DMS53 treated with DMSO at 0.1 percent for 48 hours (cell line): Measurements from ENCODE around the gene RBL1.
"Not testable (repeated sequence)": the region's sequence is repeated elsewhere in the genome, so short reads cannot be mapped to it uniquely, and the experiment has no call there.

Experiments used
- DNase-seq: peaks from one replicate; lab custom pipeline; 2025; ENCODE audit not compliant: unreplicated experiment; lab: John Stamatoyannopoulos, UW

Gene RBL1

DNA sequence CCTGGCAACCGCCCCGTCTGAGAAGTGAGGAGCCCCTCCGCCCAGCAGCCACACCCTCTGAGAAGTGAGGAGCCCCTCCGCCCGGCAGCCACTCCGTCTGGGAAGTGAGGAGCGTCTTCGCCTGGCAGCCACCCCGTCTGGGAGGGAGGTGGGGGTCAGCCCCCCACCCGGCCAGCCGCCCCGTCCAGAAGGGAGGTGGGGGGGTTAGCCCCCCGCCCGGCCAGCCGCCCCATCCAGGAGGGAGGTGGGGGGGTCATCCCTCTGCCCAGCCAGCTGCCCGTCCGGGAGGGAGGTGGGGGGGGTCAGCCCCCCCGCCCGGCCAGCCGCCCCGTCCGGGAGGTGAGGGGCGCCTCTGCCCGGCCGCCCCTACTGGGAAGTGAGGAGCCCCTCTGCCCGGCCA is 95.6 kb downstream of the RBL1 start:
- DNase-seq = not testable (repeated sequence)

- no peak for DNase-seq
Measured at GRCh38 chr20:36998652-36999051, 97.1 kb downstream of the RBL1 start.

GRCh38 chr20:36997121-36997520 is 98.7 kb downstream of the RBL1 start:
- DNase-seq = no peak

GRCh38 chr20:36994221-36994620 is 101.6 kb downstream of the RBL1 start:
- not testable (repeated sequence) for DNase-seq

- no peak for DNase-seq
Measured at GRCh38 chr20:36992802-36993334, 102.9 kb downstream of the RBL1 start.

DNA sequence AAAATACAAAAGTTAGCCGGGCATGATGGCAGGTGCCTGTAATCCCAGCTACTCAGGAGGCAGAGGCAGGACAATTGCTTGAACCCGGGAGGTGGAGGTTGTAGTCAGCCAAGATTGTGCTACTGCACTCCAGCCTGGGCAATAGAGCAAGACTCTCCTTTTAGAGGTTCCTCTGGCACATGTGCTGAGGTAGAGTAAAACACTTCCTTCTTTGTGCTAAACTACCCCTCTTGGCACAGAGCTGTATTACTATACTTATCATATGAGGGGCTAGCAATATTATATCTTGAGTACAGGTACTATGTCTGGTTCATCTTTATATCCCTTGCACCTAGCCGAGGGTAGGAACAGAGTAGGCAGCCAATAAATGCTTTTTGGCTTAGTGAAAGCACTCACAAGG is 104.1 kb downstream of the RBL1 start:
- DNase-seq = no peak

GRCh38 chr20:36989797-36990196 is 106.0 kb downstream of the RBL1 start:
- DNase-seq = no peak

- peak; percentile 3 for DNase-seq
Measured at GRCh38 chr20:36988494-36988966, 107.3 kb downstream of the RBL1 start.

DNA sequence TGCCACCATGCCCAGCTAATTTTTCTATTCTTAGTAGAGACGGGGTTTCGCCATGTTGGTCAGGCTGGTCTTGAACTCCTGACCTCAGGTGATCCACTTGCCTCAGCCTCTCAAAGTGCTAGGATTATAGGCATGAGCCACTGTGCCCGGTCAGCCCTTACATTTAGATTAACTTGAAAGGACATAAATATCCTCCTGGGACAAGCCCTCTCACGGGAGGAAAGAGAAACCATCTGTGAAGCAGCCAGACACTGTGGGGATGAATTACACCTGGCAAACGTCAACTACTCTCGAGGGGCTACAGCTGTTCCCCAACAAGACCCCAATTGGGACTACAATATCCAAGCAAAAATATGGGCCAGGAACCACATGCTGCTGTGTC is 111.5 kb downstream of the RBL1 start:
- DNase-seq = no peak

- no peak for DNase-seq
Measured at GRCh38 chr20:36975099-36975818, 120.5 kb downstream of the RBL1 start.

DNA sequence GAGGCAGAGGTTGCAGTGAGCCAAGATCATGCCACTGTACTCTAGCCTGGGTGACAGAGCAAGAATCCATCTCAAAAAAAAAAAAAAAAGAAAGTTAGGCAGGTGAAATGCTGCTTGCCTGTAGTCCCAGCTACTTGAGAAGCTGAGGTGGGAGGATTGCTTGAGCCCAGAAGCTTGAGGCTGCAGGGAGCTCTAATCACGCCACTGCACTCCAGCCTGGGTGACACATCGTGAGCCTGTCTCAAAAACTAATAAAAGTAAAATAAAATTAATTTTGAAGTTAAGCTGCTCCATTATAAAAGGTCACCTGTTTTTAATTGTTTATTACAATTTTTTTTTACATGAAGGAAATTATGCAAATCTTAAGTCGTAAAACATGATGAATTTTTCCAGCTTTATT is 121.1 kb downstream of the RBL1 start:
- DNase-seq = no peak

- DNase-seq = no peak
Measured at GRCh38 chr20:36971103-36971502, 124.7 kb downstream of the RBL1 start.

DNA sequence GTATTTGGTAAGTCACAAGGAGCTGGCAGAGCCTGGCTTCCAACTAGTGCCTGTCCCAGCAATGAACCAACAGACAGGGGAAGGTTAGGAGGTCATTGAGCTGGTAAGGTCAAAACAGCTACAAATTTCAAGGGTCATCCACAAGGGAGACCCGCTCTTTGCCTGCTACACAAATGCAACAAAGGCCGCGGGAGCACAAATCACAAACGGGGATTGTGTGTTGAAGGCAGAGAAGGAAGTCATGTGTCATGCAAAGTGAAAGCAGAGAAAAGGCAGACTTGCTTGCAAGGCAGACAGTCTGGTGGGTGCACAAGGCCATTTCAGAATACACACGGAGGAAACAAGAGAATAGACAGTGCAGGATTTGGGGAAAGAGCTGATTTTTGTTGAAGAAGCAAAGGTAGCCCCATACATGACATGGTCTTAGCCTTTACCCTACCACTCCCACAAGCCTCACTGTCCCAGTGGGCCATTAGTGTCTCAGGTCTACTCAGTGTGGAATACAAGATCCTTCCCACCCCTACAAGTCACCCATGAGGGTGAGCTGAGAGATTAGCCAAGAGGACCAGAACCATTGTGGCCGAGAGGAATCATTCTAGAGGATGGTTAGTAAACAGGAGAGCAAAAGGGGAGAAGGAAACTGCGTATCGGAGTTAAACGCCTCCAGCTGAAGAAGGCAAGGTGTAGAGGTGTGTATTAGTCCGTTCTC is 126.2 kb downstream of the RBL1 start:
- no peak for DNase-seq

GRCh38 chr20:36969051-36969450 is 126.7 kb downstream of the RBL1 start:
- no peak for DNase-seq

GRCh38 chr20:36967636-36968035 is 128.2 kb downstream of the RBL1 start:
- DNase-seq = no peak

GRCh38 chr20:36966965-36967364 is 128.8 kb downstream of the RBL1 start:
- DNase-seq = not testable (repeated sequence)

- DNase-seq = not testable (repeated sequence)
Measured at GRCh38 chr20:36962354-36962941, 133.3 kb downstream of the RBL1 start.

DNA sequence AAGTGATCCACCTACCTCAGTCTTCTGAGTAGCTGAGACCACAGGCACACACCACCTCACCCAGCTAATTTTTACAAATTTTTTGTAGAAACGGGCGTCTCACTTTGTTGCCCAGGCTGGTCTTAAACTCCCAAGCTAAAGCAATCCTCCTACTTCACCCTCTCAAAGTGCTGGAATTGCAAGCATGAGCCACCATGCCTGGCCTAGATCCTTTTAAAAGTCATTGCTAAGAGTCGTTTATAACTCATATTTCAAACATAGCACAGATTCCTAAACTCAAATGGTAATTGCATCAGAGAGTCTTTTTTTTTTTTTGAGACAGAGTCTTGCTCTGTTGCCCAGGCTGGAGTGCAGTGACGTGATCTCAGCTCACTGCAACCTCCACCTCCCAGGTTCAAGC is 136.6 kb downstream of the RBL1 start:
- no peak for DNase-seq

DNA sequence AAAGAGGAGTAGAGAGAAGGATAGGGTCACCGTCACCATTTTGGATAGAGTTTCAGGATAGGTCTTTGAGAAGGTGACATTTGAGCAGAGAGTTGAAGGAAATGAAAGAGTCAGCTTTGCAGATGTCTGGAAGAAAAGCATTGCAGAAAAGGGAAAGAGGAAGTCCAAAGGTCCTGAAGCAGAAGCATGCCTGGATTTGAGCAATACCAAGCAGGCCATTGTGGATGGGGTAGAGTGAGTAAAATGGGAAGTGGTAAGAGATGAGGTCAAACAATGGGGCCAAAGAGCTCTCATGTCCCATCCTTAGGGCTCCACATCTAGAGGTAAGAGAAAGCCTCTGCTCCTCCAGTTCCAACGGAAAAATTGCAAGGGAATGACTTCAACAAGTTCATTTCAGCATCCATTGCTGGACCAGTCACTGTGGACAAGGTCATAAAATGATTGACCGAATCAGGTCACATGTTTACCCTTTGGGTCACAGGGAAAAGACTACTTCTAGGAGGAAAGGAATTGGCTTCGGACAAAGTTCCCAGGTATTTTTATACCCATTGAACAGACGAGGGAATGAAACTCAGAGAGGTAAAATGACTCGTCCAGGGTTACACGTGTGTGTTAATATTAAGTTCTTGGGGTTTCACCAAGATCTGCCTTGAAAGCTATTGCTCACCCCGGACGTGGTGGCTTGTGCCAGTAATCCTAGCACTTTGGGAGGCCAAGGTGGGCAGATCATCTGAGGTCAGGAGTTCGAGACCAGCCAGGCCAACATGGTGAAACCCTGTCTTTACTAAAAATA is 137.7 kb downstream of the RBL1 start:
- no peak for DNase-seq

DNA sequence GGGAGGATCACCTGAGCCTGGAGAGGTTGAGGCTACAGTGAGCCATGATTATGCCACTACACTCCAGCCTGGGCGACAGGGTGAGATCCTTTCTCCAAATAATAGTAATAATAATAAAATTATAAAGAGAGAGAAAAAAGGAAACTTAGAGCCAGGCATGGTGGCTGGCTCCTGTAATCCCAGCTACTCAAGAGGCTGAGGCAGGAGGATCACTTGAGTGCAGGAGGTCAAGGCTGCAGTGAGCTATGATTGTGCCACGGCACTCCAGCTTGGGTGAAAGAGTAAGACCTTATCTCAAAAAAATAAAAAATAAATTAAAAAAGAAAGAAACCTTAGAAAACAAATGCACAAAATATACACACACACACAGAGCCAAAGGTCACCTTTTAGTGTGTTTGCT is 139.1 kb downstream of the RBL1 start:
- no peak for DNase-seq

DNA sequence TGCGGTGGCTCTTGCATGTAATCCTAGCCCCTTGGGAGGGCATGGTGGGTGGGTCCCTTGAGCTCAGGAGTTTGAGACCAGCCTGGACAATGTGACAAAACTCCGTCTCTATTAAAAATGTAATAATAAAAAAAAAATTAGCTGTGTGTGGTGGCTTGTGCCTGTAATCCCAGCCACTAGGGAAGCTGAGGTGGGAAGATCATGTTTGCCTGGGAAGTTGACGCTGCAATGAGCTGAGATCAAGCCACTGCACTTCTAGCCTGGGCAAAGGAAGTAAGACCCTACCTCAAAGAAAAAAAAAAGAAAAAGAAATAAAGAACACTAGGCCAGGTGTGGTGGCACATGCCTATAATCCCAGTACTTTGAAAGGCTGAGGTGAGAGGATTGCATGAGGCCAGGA is 139.8 kb downstream of the RBL1 start:
- no peak for DNase-seq
